Gastroesophageal sphincter (tissue), 2 donors: ENCODE data around the gene SND1.

ENCODE experiments used
- EP300 ChIP-seq: sonication (generic); formaldehyde crosslinking; IDR thresholded peaks from one replicate; pipeline ENCODE4 v1.6.1; 2017; ENCODE audit warnings: antibody characterized with exemption, mild to moderate bottlenecking
- POLR2AphosphoS5 ChIP-seq: sonication (generic); formaldehyde crosslinking; IDR thresholded peaks from one replicate; pipeline ENCODE4 v1.6.1; 2017; ENCODE audit warnings: antibody characterized with exemption

GRCh38 chr7:127813991-127814541, 162.1 kb downstream of the SND1 start:
- TF ChIP-seq POLR2AphosphoS5 (no peak), EP300 (no peak)
